Liver (tissue), 9 donors: ENCODE data around the gene CDH15. TPM values are rescaled to one million over a fixed set of nuclear protein-coding genes. Genes with fewer than 3 reads are reported as not detected.

Source experiments
- DNase-seq: peaks from one replicate; pipeline ENCODE4 v3.0.0-alpha.2; 2017; ENCODE audit warnings: low spot score
- H3K27ac ChIP-seq, 2 donors: one replicate each; pipeline ENCODE4 v1.7.0; 2013; ENCODE audit warnings: inconsistent platforms in 2 of 2, low read length in 2 of 2, control low read depth in 1 of 2, low read depth in 1 of 2, mild to moderate bottlenecking in 1 of 2
- H3K27me3 ChIP-seq, 4 donors: one replicate each; pipeline versions ENCODE4 v1.6.1 to v1.7.0; 2013; ENCODE audit warnings: low read length in 3 of 4, inconsistent platforms in 1 of 4, mild to moderate bottlenecking in 1 of 4, moderate library complexity in 1 of 4; ENCODE audit not compliant: control insufficient read depth in 4 of 4, insufficient read depth in 4 of 4
- H3K36me3 ChIP-seq, 4 donors: one replicate each; pipeline versions ENCODE4 v1.6.1 to v1.7.0; 2013; ENCODE audit warnings: low read length in 3 of 4, mild to moderate bottlenecking in 3 of 4, low read depth in 1 of 4, moderate library complexity in 1 of 4; ENCODE audit not compliant: control insufficient read depth in 4 of 4, insufficient read depth in 3 of 4
- H3K4me1 ChIP-seq, 4 donors: one replicate each; pipeline versions ENCODE4 v1.6.1 to v1.7.0; 2013; ENCODE audit warnings: low read length in 3 of 4, mild to moderate bottlenecking in 3 of 4, moderate library complexity in 1 of 4; ENCODE audit not compliant: control insufficient read depth in 4 of 4, insufficient read depth in 4 of 4
- H3K4me3 ChIP-seq, 3 donors: one replicate each; pipeline versions ENCODE4 v1.6.1 to v1.7.0; 2013; ENCODE audit warnings: low read length in 3 of 3, control low read depth in 1 of 3, low read depth in 1 of 3, mild to moderate bottlenecking in 1 of 3
- H3K9ac ChIP-seq, 2 donors: one replicate each; pipeline ENCODE4 v1.7.0; 2013; ENCODE audit warnings: low read length in 2 of 2, mild to moderate bottlenecking in 2 of 2, moderate library complexity in 2 of 2, control low read depth in 1 of 2, low read depth in 1 of 2
- H3K9me3 ChIP-seq, 4 donors: one replicate each; pipeline versions ENCODE4 v1.6.1 to v1.7.0; 2013; ENCODE audit warnings: low read length in 3 of 4; ENCODE audit not compliant: control insufficient read depth in 4 of 4
- ATF3 ChIP-seq: IDR thresholded peaks from 2 replicates; pipeline ENCODE4 v1.6.1; 2016; ENCODE audit warnings: antibody characterized with exemption
- CTCF ChIP-seq: fragments of 150-350 bp; IDR thresholded peaks from 2 replicates; pipeline ENCODE4 v1.5.1; 2017; ENCODE audit warnings: improper control_type of control experiment, low read depth, low read length; ENCODE audit not compliant: missing input control
- EGR1 ChIP-seq, 2 donors: IDR thresholded peaks; 2 replicates each; pipeline ENCODE4 v1.6.1; 2016 to 2018; ENCODE audit warnings: antibody characterized with exemption in 2 of 2, low read depth in 2 of 2
- FOXA1 ChIP-seq: IDR thresholded peaks from 2 replicates; pipeline ENCODE4 v1.6.1; 2016; ENCODE audit warnings: antibody characterized with exemption
- FOXA2 ChIP-seq: IDR thresholded peaks from 2 replicates; pipeline ENCODE4 v1.6.1; 2016; ENCODE audit warnings: antibody characterized with exemption
- GABPA ChIP-seq, 2 donors: IDR thresholded peaks in 1 of 2; conservative IDR thresholded peaks in 1 of 2; 2 replicates each; pipeline ENCODE4 v1.6.1; 2016; ENCODE audit warnings: antibody characterized with exemption in 2 of 2, mild to moderate bottlenecking in 1 of 2, moderate library complexity in 1 of 2
- HNF4A ChIP-seq, 2 donors: conservative IDR thresholded peaks; 2 replicates each; pipeline ENCODE4 v1.6.1; 2016; ENCODE audit warnings: antibody characterized with exemption in 2 of 2, mild to moderate bottlenecking in 2 of 2
- HNF4G ChIP-seq: IDR thresholded peaks from 2 replicates; pipeline ENCODE4 v1.6.1; 2016; ENCODE audit warnings: antibody characterized with exemption
- JUND ChIP-seq, 2 donors: IDR thresholded peaks; 2 replicates each; pipeline ENCODE4 v1.6.1; 2016; ENCODE audit warnings: antibody characterized with exemption in 2 of 2
- MAX ChIP-seq: IDR thresholded peaks from 2 replicates; pipeline ENCODE4 v1.6.1; 2016; ENCODE audit warnings: antibody characterized with exemption
- NR2F2 ChIP-seq: IDR thresholded peaks from 2 replicates; pipeline ENCODE4 v1.6.1; 2016; ENCODE audit warnings: antibody characterized with exemption
- RAD21 ChIP-seq, 2 donors: IDR thresholded peaks; 2 replicates each; pipeline ENCODE4 v1.6.1; 2016; ENCODE audit warnings: antibody characterized with exemption in 2 of 2, mild to moderate bottlenecking in 2 of 2
- REST ChIP-seq: IDR thresholded peaks from 2 replicates; pipeline ENCODE4 v1.6.1; 2016; ENCODE audit warnings: antibody characterized with exemption, mild to moderate bottlenecking
- RXRA ChIP-seq, 2 donors: IDR thresholded peaks; 2 replicates each; pipeline ENCODE4 v1.6.1; 2017 to 2018; ENCODE audit warnings: antibody characterized with exemption in 2 of 2, mild to moderate bottlenecking in 1 of 2
- SP1 ChIP-seq: IDR thresholded peaks from 2 replicates; pipeline ENCODE4 v1.6.1; 2018; ENCODE audit warnings: antibody characterized with exemption, mild to moderate bottlenecking
- TAF1 ChIP-seq: conservative IDR thresholded peaks from 2 replicates; pipeline ENCODE4 v1.6.1; 2016; ENCODE audit warnings: antibody characterized with exemption, mild to moderate bottlenecking
- YY1 ChIP-seq: IDR thresholded peaks from 2 replicates; pipeline ENCODE4 v1.6.1; 2016; ENCODE audit warnings: antibody characterized with exemption, mild to moderate bottlenecking
- ZBTB33 ChIP-seq: IDR thresholded peaks from 2 replicates; pipeline ENCODE4 v1.6.1; 2016; ENCODE audit warnings: antibody characterized with exemption
- WGBS: extraction: QIAGEN DNeasy Blood & Tissue Kit; methylation state at CpG from one replicate; pipeline ENCODE4 v1.1.7; 2013; 5-methylcytosine and 5-hydroxymethylcytosine counted together
- polyA plus RNA-seq, 2 donors: library from polyadenylated mRNA; stranded (reverse) in 1 of 2; unstranded in 1 of 2; fragments of 200-250 nt in 1 of 2; fragments of >200 nt in 1 of 2; fragmentation: Nextera tagmentation in 1 of 2; extraction: Ambion mirVana in 1 of 2; gene quantifications; one replicate each; pipeline versions ENCODE4 v1.2.1 to v1.2.3, GENCODE V29; 2013 to 2015
- total RNA-seq, 2 donors: library from RNA; depleted of rRNA; stranded (reverse); fragments of >200 nt; gene quantifications; one replicate each; pipeline ENCODE4 v1.2.3, GENCODE V29; 2014
- donor health status: healthy.
- donor health status: healthy.
- donor health status: healthy.
- donor health status: healthy.
- donor health status: healthy.

The CDH15 gene
- total and polyA plus RNA-seq, 4 donors: 0.12 TPM; not detected in 3

- TF ChIP-seq ZBTB33 (no peak), SP1 (no peak), GABPA (IDR thresholded peaks at IDR 0.05 in 1 of 2, conservative IDR thresholded peaks at IDR 0.05 in 1 of 2) (no peak)
These were observed 4.7 kb downstream of the CDH15 start (continued) for GRCh38 chr16:89176147-89176690.

GRCh38 chr16:89176717-89177116 lies 5.2 kb downstream of the CDH15 start:
- TF ChIP-seq ATF3 (no peak), MAX (no peak), GABPA (IDR thresholded peaks at IDR 0.05 in 1 of 2, conservative IDR thresholded peaks at IDR 0.05 in 1 of 2) (no peak), ZBTB33 (no peak), EGR1 (IDR thresholded peaks at IDR 0.05; ENCODE audit: low read depth in 2 of 2) (no peak), JUND (IDR thresholded peaks at IDR 0.05) (no peak), RAD21 (IDR thresholded peaks at IDR 0.05) (no peak), SP1 (no peak), YY1 (no peak), NR2F2 (no peak), TAF1 (no peak), RXRA (IDR thresholded peaks at IDR 0.05) (no peak), CTCF (no peak), FOXA2 (no peak)
- no peak for DNase-seq
- no peaks in the 10 kb centered on the region for H3K36me3 ChIP-seq
- no peaks in the 10 kb centered on the region for H3K27me3 ChIP-seq
- peaks cover 0 to 3% (median 0%) of the 10 kb centered on the region in 4 donors for H3K4me1 ChIP-seq
- H3K4me3 ChIP-seq: no peak overlapping the region
- H3K9ac ChIP-seq: no peak overlapping the region
- WGBS: 83% methylated on average over 9 of the region's 9 CpGs
- H3K27ac ChIP-seq: no peak overlapping the region
- H3K9me3 ChIP-seq: no peaks in the 10 kb centered on the region

- Histone ChIP-seq H3K4me1 (no peaks in the 10 kb centered on the region), H3K27me3 (no peaks in the 10 kb centered on the region), H3K9me3 (no peaks in the 10 kb centered on the region), H3K9ac (no peak overlapping the region), H3K36me3 (no peaks in the 10 kb centered on the region), H3K4me3 (no peak overlapping the region), H3K27ac (no peak overlapping the region)
- DNase-seq: no peak
- 68% methylated on average over 12 of the region's 12 CpGs for WGBS
- TF ChIP-seq FOXA1: no peak
- TF ChIP-seq HNF4A (conservative IDR thresholded peaks at IDR 0.05): no peak
- TF ChIP-seq MAX: no peak
- no peak for TF ChIP-seq EGR1 (IDR thresholded peaks at IDR 0.05; ENCODE audit: low read depth in 2 of 2)
- no peak for TF ChIP-seq RXRA (IDR thresholded peaks at IDR 0.05)
- TF ChIP-seq HNF4G: no peak
- TF ChIP-seq RAD21 (IDR thresholded peaks at IDR 0.05): no peak
- no peak for TF ChIP-seq ZBTB33
- no peak for TF ChIP-seq NR2F2
- no peak for TF ChIP-seq REST
These were observed 6.0 kb downstream of the CDH15 start for GRCh38 chr16:89177501-89177900.
